A172 (cell line): ENCODE results near the gene CCDC198. TPM values are rescaled to one million over a fixed set of nuclear protein-coding genes. Genes with fewer than 3 reads are reported as not detected.

Source experiments
- DNase-seq: peaks from one replicate; pipeline ENCODE4 v3.0.0-alpha.2; 2015; ENCODE audit warnings: low spot score
- total RNA-seq: library from RNA; depleted of rRNA; stranded (reverse); fragments of >200 nt; shearing (Covaris generic); gene quantifications from 2 replicates; pipeline ENCODE4 v1.2.3, GENCODE V29; 2014; rRNA removed

CCDC198 gene, protein sequence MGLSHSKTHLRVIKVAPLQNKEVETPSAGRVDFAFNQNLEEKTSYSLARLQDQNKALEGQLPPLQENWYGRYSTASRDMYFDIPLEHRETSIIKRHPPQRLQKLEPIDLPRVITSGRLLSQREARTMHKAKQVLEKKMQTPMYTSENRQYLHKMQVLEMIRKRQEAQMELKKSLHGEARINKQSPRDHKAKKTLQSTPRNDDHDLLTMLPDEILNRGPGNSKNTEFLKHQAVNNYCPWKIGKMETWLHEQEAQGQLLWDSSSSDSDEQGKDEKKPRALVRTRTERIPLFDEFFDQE
- total RNA-seq, result not detected in 2 replicates

DNA sequence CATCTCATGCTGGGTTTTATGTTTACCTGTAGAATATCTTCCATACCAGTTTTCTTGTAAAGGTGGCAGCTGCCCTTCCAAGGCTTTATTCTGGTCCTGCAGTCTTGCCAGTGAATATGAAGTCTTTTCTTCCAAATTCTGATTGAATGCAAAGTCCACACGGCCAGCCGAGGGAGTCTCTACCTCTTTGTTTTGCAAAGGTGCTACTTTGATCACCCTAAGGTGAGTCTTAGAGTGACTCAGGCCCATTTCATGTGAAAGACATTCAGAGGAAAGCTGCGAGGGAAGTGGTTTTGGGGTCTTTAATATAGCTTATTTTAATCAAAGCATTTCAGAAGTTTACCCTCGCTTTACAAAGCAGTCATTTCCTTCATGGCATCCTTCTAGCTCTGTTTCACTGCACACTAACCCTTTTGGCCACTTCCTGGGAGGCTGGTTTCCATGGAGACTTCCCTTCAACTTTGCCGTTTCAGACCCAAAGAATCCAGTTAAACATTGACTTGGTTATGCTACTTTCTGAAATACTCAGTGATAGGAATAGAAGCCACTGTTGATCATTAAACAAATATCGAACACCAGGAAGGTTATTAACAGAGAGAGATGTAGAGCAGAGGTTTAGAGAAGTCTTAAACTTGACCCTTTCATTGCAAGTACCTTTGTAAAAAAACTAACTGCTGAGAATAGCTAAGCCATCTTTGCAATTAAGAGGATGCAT lies at the start of gene CCDC198:
TSS of gene CCDC198 (minus strand) at position 391 of the 715 bp plus-strand sequence. CDS start at position 249, 142 bp downstream.
- DNase-seq, result no peak

DNA sequence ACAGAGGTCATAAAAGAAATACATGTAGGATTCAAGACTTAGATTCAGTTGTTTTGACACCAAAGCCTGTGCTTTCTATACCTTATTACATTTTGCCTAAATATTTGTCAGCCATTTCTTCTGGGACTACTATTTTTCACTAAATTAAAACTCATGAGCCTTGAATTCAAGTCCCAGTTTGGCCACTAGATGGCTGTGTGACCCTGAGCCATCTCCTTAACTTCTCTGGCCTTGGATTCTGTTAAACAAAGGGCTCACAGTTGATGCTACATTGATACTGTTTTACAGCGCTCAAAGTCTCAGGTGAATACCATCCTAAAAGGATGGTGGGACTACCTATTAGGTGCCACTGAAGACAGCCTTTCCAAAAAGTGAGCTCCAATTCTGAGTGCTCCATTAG lies 39.6 kb upstream of the CCDC198 start:
- no peak for DNase-seq

DNA sequence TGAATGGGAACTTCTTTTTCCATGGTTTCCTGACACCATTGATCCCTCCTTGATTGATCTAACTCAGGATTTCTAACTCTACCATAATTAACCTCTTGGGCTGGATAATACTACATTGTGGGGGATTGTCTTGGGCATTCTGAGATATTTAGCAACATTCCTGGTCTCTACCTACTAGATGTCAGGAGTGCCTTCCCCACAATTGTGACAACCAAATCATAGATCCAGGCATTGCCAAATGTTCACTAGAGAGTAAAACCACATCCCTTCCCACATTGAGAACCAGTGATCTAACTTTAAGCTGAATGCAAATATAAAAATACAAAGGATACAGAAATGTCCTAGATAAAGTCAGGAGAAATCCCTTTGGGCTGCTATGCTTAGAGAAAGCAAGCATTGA lies 36.9 kb upstream of the CCDC198 start:
- no peak for DNase-seq

DNA sequence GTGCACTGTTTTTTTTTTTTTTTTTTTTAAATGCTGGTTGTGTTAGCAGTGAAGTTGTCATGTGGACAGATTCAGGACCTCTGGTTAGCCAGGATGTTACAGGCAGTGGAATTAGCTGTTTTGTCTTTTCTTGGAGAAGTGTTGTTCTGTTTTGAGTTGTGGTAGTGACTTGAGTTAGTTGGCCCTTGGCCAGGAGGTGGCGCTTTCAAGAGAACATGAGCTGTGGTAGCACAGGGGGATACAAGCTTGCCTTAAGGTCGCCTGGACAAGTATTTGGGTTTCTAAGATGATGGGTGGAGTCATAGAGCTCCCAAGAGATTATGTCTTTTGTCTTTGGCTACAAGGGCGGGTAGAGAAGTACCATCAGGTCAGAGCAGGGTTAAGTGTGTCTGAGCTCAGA lies 33.3 kb upstream of the CCDC198 start:
- DNase-seq, result no peak

DNA sequence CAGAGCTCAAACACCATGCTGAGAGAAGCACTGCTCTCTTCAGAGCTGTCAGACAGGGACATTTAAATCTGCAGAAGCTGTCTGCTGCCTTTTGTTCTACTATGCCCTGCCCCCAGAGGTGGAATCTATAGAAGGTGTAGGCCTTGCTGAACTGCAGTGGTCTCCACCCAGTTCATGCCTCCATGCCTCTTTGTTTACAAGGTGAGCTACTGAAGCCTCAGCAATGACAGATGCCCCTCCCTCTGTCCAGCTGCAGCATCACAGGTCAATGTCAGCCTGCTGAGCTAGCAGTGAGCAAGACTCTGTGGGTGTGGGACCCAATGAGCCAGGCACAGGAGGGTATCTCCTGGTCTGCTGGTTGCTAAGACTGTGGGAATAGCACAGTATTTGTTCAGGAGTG lies 25.4 kb upstream of the CCDC198 start:
- no peak for DNase-seq

DNA sequence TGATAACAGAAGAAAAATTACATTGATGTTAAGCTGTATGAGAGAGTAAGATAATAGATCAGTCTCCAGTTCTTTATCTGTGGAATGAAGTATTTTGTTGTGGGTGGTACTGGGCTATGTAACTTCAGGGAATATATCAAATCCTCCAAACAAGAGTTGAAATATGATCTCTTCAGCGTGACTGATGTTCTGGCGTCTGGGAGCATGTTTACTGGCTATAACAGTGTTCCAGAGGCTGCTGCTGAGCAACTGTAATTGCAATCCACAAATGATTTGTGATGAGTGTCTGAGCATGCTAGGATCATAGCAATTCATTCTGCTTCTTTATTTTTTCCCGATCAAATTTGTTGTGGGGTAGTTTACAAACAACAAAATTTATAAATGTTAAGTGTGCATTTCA lies 18.6 kb upstream of the CCDC198 start:
- no peak for DNase-seq

DNA sequence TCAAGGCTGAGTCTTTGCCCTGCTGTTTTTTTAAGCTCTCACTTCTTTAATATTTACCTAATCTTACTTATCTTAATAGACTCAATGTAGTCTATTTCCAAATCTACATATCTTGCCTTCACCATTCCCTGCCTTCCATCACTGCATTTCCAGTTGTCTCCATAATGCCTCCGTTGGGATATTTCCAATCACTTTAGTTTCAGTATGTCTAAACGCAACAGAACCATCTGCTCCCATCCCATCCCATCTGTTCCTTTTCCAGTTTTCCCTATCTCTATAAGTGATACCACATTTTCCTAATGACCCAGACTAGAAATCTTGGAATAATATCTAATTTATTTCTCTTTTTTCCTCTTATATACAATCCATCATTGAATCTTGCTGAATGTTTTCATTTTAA lies 15.1 kb upstream of the CCDC198 start:
- DNase-seq, result no peak

DNA sequence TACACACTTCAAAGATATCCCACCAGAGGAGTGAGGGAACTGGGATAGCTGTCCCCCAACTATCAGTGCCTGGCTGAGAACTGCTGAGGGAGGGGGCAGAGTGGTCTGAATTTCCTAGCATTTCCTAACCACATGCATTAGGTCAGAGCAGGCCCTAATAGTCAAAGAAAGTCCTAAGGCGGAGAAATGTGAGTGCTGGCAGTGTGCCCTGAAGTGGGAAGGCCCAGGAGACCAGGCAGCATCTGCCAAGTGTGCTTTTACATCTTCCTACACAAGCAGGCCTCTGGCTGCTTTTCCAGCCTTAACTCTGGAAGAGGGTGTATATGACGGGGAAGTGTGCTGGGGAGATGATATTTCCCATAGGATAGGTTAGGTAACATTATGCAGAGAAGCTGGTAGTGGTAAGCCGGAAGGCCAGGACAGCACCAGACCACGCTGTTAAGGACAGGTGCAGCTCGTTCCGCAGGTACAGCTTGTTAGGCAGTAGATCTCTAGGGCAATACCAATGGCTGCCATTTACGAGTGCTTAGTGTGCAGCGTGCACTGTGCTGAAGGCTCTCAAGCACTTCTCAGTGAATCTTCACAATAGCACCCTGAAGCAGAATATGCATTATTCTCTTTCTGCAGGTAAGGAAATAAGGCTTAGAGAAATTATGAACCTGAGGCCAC lies 9.1 kb upstream of the CCDC198 start:
- no peak for DNase-seq

DNA sequence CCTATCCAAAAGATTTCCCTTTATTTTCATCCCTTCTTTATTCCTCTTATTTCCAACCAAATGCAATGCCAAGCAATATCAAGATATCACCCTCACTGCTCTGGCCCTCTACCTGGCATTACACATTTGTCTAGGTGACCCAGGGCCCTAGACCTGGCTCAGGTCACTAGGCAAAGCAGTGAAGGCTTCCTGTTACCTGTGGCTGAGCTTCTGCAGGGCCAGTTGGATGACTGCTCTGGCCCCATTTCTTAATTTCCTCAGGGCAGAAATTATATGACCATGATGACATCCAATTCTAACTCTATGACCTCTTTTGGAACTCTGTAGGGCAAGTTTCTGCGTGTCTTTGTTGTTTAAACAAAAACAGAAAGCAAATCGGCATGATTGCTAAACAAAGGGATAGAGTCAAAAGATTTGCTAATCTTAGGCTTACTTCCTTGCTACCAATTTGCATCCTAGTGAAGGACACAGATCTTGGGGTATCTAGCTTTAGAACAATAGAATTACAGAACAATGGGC lies 7.4 kb upstream of the CCDC198 start:
- no peak for DNase-seq

DNA sequence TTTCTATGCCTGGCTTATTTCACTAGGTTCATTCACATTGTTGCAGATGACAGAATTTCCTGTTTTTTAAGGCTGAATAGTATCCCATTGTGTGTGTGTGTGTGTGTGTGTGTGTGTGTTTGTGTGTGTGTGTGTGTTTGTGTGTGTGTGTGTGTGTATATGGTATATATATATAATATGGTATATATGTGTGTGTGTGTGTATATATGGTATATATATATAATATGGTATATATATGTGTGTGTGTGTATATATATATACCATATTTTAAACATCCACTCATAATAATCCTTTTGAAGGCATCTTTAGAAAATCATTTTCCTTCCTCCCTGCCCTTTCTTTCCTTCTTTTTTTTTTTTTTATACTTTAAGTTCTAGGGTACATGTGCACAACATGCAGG lies 5.0 kb upstream of the CCDC198 start:
- no peak for DNase-seq

DNA sequence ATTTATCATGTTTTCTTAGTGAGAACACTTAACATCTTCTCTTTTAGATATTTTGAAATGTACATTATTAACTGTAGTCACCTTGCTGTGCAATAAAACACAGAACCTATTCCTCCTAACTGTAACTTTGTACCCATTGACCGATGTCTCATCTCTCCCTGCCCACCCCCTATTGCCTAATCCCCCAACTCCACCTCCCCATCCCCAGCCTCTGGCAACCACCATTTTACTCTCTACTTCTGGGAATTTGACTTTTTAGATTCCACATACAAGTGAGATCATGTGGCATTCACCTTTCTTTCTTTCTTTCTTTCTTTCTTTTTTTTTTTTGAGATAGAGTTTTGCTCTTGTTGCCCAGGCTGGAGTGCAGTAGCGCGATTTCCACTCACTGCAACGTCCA lies 4.4 kb upstream of the CCDC198 start:
- DNase-seq, result no peak

DNA sequence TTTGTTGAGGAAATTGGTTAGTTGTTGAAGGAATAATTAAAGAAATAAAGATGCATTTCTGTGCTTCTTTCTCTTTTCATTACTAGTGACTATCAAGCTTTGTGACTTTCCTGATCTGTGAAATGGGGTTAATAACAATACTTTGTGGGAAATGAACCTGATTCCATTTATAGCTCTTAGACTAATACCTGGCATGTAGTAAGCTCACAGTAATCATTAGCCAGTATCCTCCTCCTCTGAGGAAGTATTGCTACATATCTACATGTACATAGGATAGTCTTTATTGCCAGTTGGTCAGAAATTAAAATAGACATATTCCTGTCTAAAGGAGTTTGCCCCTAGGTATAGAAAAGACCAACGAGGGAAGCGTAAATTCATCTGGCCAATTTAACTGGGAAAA lies 1.8 kb upstream of the CCDC198 start:
- no peak for DNase-seq

DNA sequence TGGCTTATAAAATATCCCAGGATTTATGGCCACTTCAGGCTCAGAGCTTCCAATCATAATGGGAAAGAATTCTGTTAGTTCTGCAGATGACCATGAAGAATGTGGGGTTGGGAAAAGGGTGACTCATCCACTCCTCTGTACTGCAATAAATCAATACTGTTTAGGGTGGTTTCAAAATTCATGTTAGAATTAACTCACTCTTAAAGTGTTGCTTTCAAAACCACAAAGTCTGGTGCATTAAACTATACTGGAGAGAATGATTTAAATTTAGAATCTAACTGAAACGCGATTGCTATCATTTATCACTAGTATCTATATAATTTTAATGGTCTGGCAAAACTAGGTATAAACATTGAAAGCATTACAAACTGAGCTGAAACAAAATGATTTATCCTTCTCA lies 798 bp downstream of the CCDC198 start:
- DNase-seq, result peak; percentile 73

DNA sequence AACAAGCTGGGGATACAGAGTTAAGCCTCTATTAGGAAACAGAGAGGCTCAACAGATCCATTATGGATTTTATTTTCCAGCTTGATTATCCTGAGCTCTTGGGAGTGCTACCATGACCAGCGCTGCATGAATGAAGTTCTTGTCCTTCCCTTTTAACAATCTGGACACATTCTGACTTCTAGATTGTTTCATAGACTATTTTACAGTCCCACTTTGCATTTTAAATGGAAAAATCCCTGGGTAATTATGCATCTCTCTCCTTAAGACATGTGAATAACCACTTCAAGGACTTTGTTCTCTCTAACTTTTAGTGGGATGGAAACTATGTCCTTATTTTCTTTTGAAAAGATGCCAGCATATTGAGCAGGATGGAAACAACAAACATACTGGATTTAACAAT lies 2.0 kb downstream of the CCDC198 start:
- DNase-seq, result no peak

DNA sequence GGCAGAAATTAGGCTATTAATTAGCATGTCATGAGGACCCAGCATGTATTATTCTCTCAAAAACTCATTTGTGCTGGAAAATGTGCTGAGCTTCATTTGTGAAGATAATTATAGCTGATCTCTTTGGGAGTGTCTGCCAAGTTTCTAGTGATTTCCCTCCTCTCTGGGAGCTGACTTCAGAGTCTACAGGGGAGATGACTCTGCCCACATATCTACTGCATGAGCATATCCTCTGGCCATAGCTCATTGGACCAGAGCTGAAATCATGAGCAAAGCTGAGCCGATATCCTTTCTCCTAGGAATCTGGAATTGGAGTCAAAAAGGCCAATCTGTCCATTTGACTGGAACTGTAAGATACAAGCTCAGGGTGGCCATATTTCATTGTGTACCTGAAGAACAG lies 5.9 kb downstream of the CCDC198 start:
- DNase-seq, result no peak

DNA sequence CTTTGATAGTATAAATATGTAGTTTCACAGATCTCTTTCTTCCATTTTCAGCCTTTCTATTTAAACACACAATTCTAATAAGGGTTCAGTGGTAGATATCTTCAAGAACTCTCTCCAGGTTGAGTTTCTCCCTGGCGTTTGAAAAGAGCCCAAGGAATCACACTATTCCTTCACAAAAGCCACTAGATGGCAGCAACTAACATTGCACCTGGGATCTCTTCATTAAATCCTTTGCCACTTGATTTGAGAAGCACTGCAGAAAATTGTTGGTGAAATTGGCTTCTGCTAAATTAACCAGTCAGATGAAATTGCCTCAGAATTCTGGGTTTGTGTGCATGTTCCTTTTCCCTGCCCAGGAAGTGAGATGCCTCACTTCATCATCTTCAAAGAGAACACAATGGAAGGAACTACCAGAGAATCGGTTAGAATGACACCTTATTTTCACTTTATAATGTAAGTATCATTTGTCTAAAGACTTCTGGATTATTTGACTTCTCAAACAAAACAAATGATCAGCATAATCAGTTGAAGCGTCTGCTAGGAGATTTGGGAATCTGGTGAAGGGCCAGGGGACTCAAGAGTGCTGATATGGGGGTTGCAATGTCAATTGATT lies 6.8 kb downstream of the CCDC198 start:
- peak; percentile 8 for DNase-seq

DNA sequence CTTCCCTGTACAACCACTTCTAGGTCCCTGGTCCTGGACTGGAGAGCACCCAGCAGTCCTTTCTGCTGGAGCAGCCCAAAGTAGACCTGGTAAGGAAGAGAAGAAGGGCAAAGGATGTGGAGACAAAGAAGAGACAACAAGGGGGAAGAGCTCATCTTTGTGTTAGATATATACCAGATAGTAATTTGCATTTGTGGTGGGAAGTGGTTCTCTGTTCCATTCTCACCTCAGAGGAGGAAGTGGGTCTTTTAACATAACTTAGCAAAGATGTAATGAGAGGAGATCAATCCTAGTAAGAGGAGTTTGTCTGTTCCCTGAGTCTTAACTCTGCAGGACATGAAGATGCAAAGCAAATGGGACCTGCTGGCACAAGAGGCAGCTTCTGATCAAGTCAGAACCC lies 8.0 kb downstream of the CCDC198 start:
- no peak for DNase-seq

DNA sequence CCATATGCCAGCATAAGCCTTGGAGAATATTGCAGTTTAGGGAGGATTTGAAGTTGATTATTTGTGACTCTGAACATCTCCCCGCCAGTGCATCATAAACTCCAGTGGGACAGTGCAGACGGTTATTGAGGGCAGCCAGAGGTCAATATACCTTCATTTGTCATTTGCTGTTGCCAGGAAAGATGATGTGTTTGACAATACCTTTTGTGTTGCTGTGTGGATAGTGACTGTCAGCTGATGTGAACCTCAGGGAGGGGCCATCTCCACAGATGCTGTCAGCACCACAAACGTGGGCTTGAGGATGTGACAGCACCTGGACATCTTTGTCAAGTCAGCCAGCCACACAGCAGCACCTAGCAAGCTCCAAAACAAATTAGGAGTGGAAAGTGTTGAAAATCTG lies 11.5 kb downstream of the CCDC198 start:
- DNase-seq, result no peak

DNA sequence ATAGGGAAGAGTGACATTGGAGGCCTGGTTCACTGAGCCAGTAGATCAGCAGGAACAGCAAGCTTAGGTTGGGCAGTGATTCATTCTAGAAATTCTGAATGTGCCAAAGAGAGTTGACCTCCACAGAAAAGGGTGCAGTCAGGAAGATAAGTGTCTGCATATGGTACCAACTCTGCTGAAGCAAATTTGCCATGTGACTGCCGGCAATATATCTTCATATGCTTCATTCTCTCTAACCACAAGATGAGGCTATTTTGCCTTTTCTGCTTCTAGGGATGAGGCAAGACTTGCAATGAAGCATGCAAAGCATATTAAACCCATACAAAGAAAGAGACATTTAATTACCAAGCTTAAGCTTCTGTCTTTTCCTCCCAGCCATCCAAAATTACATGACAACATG lies 13.6 kb downstream of the CCDC198 start:
- DNase-seq, result peak; percentile 30

DNA sequence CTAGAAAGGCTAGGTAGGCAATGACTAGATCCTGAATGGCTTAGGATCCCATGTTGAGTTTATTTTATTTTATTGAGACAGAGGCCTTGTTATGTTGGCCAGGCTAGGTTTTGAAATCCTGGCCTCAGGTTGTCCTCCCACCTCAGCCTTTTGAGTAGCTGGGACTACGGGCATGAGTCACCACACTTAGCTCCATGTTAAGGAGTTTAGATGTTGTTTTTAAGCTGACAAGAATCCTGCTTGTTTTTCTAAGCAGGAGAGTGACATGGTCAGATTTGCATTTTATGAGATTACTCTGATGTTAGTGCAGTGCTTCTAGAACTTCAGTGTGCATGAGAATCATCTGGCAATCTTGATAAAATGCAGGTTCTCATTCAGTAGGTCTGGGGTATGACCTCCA lies 14.5 kb downstream of the CCDC198 start:
- DNase-seq, result no peak

DNA sequence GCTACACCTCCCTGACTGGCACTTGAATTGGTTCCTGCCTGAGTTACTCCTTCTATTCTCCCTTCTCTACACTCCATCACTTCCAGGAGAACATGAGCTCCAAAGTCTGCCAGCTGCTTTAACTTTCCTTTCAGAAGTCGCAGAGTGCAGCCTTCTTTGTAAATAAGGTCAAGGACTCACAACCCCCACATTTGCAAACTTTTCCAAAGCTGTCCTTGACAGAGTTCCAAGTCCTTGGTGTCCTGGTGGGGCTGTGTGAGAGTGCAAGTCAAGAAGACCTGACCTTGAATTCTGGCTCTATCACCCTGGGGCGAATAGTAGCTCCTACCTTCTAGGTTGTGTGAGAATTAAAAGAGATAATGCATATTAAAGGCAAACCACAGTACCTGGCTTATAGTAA lies 15.6 kb downstream of the CCDC198 start:
- DNase-seq, result no peak

DNA sequence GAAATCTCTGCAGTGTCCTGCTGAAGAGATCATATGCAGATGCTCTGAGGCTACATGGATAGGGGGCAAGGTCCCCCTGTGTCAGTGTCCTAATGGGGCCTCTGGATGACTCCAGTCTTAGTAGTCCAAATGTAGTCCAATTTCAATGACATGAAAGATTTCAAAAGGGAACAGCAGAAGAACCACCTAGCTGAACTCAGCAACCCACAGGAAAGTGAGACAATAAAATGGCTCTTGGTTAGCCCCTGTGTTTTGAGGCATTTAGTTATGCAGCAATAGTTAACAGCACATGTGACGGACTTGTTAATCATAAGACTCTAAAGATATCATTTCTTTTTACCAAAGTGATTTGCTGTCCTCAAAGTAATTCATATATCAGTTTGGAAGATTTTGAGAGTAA lies 22.7 kb downstream of the CCDC198 start:
- DNase-seq, result no peak
